Naive thymus-derived CD4-positive, alpha-beta T cell (primary cell): ENCODE results near the gene CELA2B. TPM values are rescaled to one million over a fixed set of nuclear protein-coding genes. Genes with fewer than 3 reads are reported as not detected.

Source experiments
- ATAC-seq: fragments of 150-1000 bp; cut with Tn5 transposase; 2 replicates; pipeline ENCODE4 v1.10.0; 2021; ENCODE audit warnings: mild to moderate bottlenecking, moderate library complexity
- CTCF ChIA-PET: fragments of 350-600 bp; sonication (Branson Sonifier 250); formaldehyde crosslinking; loops from one replicate; lab custom pipeline; 2021; ENCODE audit warnings: antibody characterized with exemption; lab: Charles Lee
- POLR2A ChIA-PET: fragments of 350-600 bp; sonication (Branson Sonifier 250); formaldehyde crosslinking; loops from one replicate; lab custom pipeline; 2021; ENCODE audit warnings: antibody characterized with exemption, inconsistent platforms; lab: Charles Lee
- DNase-seq, 9 donors: peaks; one replicate each; pipeline versions ENCODE4 v3.0.0 to v3.0.0-alpha.2; 2020 to 2022; ENCODE audit warnings: mixed read lengths in 1 of 9
- H3K27ac ChIP-seq: one replicate; pipeline ENCODE4 v1.7.0; 2013; ENCODE audit warnings: mild to moderate bottlenecking, low read depth, low read length, moderate library complexity
- H3K27me3 ChIP-seq, 2 donors: one replicate each; pipeline ENCODE4 v1.7.0; 2013; ENCODE audit warnings: low read length in 2 of 2, mild to moderate bottlenecking in 2 of 2, moderate library complexity in 2 of 2; ENCODE audit not compliant: control insufficient read depth in 2 of 2, insufficient read depth in 2 of 2
- H3K36me3 ChIP-seq, 3 experiments: 1 replicate in 2 of 3; 2 replicates in 1 of 3; pipeline ENCODE4 v1.7.0; 2013; ENCODE audit warnings: low read length in 3 of 3, mild to moderate bottlenecking in 3 of 3, moderate library complexity in 1 of 3; ENCODE audit not compliant: insufficient read depth in 3 of 3, control insufficient read depth in 2 of 3
- H3K4me1 ChIP-seq, 2 donors: one replicate each; pipeline ENCODE4 v1.7.0; 2013; ENCODE audit warnings: low read length in 2 of 2, mild to moderate bottlenecking in 2 of 2, moderate library complexity in 1 of 2; ENCODE audit not compliant: control insufficient read depth in 2 of 2, insufficient read depth in 2 of 2
- H3K4me3 ChIP-seq: 2 replicates; pipeline ENCODE4 v1.7.0; 2013; ENCODE audit warnings: mild to moderate bottlenecking, low read length
- H3K9me3 ChIP-seq, 3 experiments: 1 replicate in 2 of 3; 2 replicates in 1 of 3; pipeline ENCODE4 v1.7.0; 2013; ENCODE audit warnings: low read length in 3 of 3; ENCODE audit not compliant: control insufficient read depth in 2 of 3
- H3K27ac Mint-ChIP-seq, 9 donors: one replicate each; pipeline ENCODE4 v1.8.0; 2020 to 2022; ENCODE audit warnings: mixed read lengths in 9 of 9, mild to moderate bottlenecking in 8 of 9, moderate library complexity in 5 of 9, inconsistent platforms in 2 of 9
- H3K27me3 Mint-ChIP-seq, 5 donors: one replicate each; pipeline ENCODE4 v1.8.0; 2021 to 2022; ENCODE audit warnings: mixed read lengths in 5 of 5, mild to moderate bottlenecking in 1 of 5
- H3K36me3 Mint-ChIP-seq, 5 donors: one replicate each; pipeline ENCODE4 v1.8.0; 2020 to 2022; ENCODE audit warnings: mixed read lengths in 5 of 5, mild to moderate bottlenecking in 3 of 5, inconsistent platforms in 1 of 5
- H3K4me1 Mint-ChIP-seq, 7 donors: one replicate each; pipeline ENCODE4 v1.8.0; 2020 to 2022; ENCODE audit warnings: mixed read lengths in 7 of 7, mild to moderate bottlenecking in 3 of 7, inconsistent platforms in 1 of 7
- H3K4me3 Mint-ChIP-seq, 10 donors: one replicate each; pipeline ENCODE4 v1.8.0; 2020 to 2022; ENCODE audit warnings: mild to moderate bottlenecking in 10 of 10, mixed read lengths in 10 of 10, moderate library complexity in 6 of 10, inconsistent platforms in 2 of 10
- H3K9me3 Mint-ChIP-seq, 11 donors: one replicate each; pipeline ENCODE4 v1.8.0; 2020 to 2022; ENCODE audit warnings: mixed read lengths in 11 of 11, mild to moderate bottlenecking in 4 of 11, inconsistent platforms in 1 of 11, moderate library complexity in 1 of 11
- intact Hi-C, 2 donors: fragments of 100-400 bp; cut with micrococcal nuclease; formaldehyde crosslinking; loops; one replicate each; pipeline ENCODE4 v1.15.1; 2023
- polyA plus RNA-seq, 2 donors: library from polyadenylated mRNA; unstranded; fragments of 300-500 nt; fragmentation: Illumina TruSeq; gene quantifications; one replicate each; pipeline ENCODE4 v1.2.3, GENCODE V29; 2021
- total RNA-seq, 6 experiments: library from RNA in 5 of 6; stranded (reverse) in 5 of 6; gene quantifications; 1 replicate in 5 of 6; 2 replicates in 1 of 6; pipeline ENCODE4 v1.2.3 and lab custom pipeline; 2021 to 2026

Gene CELA2B
- total and polyA plus RNA-seq, 7 experiments from 2014 or later = not detected

DNA sequence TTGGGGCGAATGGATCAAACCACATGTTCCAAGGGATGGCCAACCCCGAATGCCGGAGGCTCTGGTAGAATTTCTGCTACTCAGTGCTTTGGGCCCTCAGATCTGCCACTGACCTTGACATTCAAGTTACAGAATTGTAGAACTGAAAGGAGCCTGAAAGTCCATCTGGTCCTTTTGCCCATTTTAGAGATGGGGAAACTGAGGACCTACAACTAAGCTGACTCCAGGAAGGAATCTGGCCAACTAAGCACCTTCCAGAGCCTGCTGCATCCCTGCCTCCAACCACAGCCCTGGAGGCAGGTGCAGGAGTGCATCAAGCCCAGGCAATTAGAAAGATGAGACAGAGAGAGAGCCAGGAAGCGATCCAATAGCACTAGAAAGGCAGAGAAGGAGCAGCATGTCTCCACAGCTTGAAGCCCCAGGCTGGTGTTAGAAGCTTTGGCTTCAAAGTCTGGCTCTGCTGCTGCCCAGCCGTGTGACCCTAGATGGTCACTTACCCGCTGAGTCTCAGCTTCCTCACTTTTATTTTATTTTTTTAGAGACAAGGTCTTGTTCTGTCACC lies 38.9 kb upstream of the CELA2B start:
- no peaks in the 10 kb centered on the region for H3K36me3 Mint-ChIP-seq
- no peaks in the 10 kb centered on the region for H3K9me3 Mint-ChIP-seq
- intact Hi-C loops = loop anchor here in 1 of 2 donors (10.0 kb wide), 2 partner anchors 52 to 312 kb away; no protein-coding TSS in a partner anchor
- Histone ChIP-seq H3K27me3 (no peaks in the 10 kb centered on the region), H3K9me3 (no peaks in the 10 kb centered on the region), H3K36me3 (no peaks in the 10 kb centered on the region), H3K4me1 (no peaks in the 10 kb centered on the region), H3K4me3 (no peak overlapping the region), H3K27ac (no peak overlapping the region)
- ATAC-seq (no peak), DNase-seq (no peak)
- no peak overlapping the region for H3K4me3 Mint-ChIP-seq
- POLR2A ChIA-PET = interaction anchor here (0.7 kb wide), 1 partner anchor 112 kb away, joined by 3 read pairs; no protein-coding TSS in a partner anchor
- no peaks in the 10 kb centered on the region for H3K27me3 Mint-ChIP-seq
- H3K4me1 Mint-ChIP-seq = peaks cover 0 to 2% (median 0%) of the 10 kb centered on the region in 7 donors
- H3K27ac Mint-ChIP-seq = no peak overlapping the region
- CTCF ChIA-PET = interaction anchor here (2.7 kb wide), 1 partner anchor 113 kb away, joined by 8 read pairs; no protein-coding TSS in a partner anchor

DNA sequence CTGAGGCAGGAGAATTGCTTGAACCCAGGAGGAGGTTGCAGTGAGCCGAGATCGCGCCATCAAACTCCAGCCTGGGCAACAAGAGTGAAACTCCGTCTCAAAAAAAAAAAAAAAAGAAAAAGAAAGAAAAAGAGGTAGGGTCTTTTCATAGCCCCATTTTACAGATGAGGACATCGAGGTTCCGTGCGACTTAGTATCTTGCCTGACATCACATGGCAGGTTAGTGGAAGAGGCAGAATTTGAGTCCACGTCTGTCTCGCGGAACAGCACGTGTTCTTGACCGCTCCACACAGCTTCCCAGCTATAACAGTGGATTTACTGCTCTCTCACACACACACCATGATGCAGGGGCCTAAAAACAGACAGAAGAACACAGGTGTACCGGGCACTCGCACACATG lies 36.6 kb upstream of the CELA2B start:
- H3K4me1 Mint-ChIP-seq = peaks cover 0 to 2% (median 0%) of the 10 kb centered on the region in 7 donors
- no peaks in the 10 kb centered on the region for H3K36me3 ChIP-seq
- H3K27me3 Mint-ChIP-seq = peaks cover 0 to 7% (median 0%) of the 10 kb centered on the region in 5 donors
- H3K27me3 ChIP-seq = no peaks in the 10 kb centered on the region
- H3K4me3 Mint-ChIP-seq = no peak overlapping the region
- ChIA-PET CTCF (no interaction called here), POLR2A (no interaction called here)
- H3K27ac ChIP-seq = no peak overlapping the region
- no peaks in the 10 kb centered on the region for H3K9me3 ChIP-seq
- no peak for ATAC-seq
- no peaks in the 10 kb centered on the region for H3K36me3 Mint-ChIP-seq
- H3K9me3 Mint-ChIP-seq = no peaks in the 10 kb centered on the region
- no peak for DNase-seq
- H3K27ac Mint-ChIP-seq = no peak overlapping the region
- intact Hi-C loops = loop anchor here in 1 of 2 donors (10.0 kb wide), 2 partner anchors 55 to 315 kb away; no protein-coding TSS in a partner anchor
- H3K4me1 ChIP-seq = no peaks in the 10 kb centered on the region
- no peak overlapping the region for H3K4me3 ChIP-seq

DNA sequence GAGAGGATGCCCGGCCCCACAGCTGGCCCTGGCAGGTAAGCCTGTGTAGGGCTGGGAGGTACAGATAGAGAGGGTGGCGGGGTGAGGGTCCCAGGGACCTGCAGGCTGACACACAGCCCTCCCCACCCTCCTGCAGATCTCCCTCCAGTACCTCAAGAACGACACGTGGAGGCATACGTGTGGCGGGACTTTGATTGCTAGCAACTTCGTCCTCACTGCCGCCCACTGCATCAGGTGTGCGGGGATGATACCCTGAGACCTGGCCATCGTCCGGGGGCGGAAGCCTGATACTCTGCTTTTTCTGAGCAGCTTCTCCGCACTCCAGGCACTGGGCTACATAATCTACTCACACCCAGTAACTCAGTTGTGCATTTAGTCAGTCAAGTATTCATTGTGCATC lies 35.5 kb upstream of the CELA2B start:
- no peak overlapping the region for H3K4me3 ChIP-seq
- ChIA-PET CTCF (interaction anchor here (1.1 kb wide), 1 partner anchor 48 kb away, joined by 10 read pairs; no protein-coding TSS in a partner anchor), POLR2A (no interaction called here)
- no peaks in the 10 kb centered on the region for H3K4me1 ChIP-seq
- no peak for DNase-seq
- no peaks in the 10 kb centered on the region for H3K36me3 Mint-ChIP-seq
- H3K27me3 Mint-ChIP-seq = peaks cover 0 to 11% (median 0%) of the 10 kb centered on the region in 5 donors
- ATAC-seq = no peak
- H3K9me3 Mint-ChIP-seq = no peaks in the 10 kb centered on the region
- H3K9me3 ChIP-seq = no peaks in the 10 kb centered on the region
- no peaks in the 10 kb centered on the region for H3K27me3 ChIP-seq
- H3K36me3 ChIP-seq = no peaks in the 10 kb centered on the region
- no peak overlapping the region for H3K27ac ChIP-seq
- no peak overlapping the region for H3K27ac Mint-ChIP-seq
- peaks cover 0 to 4% (median 0%) of the 10 kb centered on the region in 7 donors for H3K4me1 Mint-ChIP-seq
- intact Hi-C loops = no loop called here
- no peak overlapping the region for H3K4me3 Mint-ChIP-seq

DNA sequence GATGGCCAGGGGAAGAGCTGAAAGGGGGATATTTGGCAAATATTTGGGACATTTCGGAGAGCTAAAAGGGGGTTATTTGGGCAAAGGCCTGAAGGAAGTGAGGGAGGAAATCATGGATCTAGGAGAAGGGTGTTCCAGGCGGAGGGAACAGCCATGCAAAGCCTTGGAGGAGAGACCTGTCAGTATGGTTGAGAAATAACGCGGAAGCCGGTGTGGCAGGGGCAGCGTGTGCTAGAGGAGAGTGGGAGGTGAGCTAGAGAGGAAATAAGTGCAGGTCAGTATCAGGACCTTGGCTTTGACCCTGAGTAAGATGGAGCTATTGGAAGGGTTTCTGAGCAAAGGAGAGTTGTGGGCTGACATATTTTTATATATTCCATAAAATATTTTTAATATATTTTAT lies 34.7 kb upstream of the CELA2B start:
- Mint-ChIP-seq H3K4me1 (peaks cover 0 to 5% (median 3%) of the 10 kb centered on the region in 7 donors), H3K36me3 (no peaks in the 10 kb centered on the region), H3K9me3 (no peaks in the 10 kb centered on the region), H3K27ac (no peak overlapping the region), H3K4me3 (no peak overlapping the region), H3K27me3 (peaks cover 4 to 18% (median 6%) of the 10 kb centered on the region in 5 donors)
- DNase-seq (no peak), ATAC-seq (no peak)
- ChIA-PET CTCF (interaction anchor here (1.1 kb wide), 1 partner anchor 49 kb away, joined by 10 read pairs; no protein-coding TSS in a partner anchor), POLR2A (no interaction called here)
- Histone ChIP-seq H3K27me3 (no peaks in the 10 kb centered on the region), H3K9me3 (no peaks in the 10 kb centered on the region), H3K4me3 (no peak overlapping the region), H3K4me1 (no peaks in the 10 kb centered on the region), H3K27ac (no peak overlapping the region), H3K36me3 (no peaks in the 10 kb centered on the region)
- intact Hi-C loops = no loop called here

DNA sequence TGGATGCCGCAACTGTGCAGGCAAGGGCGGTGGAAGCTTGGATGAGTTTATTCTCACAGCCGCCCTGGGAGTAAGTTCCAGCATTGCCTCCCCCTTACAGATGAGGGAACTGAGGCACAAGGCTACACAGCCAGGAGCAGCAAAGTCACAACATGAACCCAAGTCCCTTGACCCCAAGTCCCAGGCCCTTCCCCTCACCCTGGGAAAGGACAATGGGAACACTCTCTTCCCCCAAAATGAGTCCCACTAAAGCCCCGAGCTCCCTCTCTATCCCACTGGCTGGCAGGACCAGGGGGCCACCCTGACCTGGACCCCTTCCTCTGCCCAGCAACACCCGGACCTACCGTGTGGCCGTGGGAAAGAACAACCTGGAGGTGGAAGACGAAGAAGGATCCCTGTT lies 33.8 kb upstream of the CELA2B start:
- ATAC-seq (no peak), DNase-seq (no peak)
- no peaks in the 10 kb centered on the region for H3K9me3 Mint-ChIP-seq
- H3K9me3 ChIP-seq = no peaks in the 10 kb centered on the region
- peaks cover 0 to 5% (median 3%) of the 10 kb centered on the region in 7 donors for H3K4me1 Mint-ChIP-seq
- H3K4me1 ChIP-seq = no peaks in the 10 kb centered on the region
- H3K27ac Mint-ChIP-seq = peak overlapping the region in 1 of 9 donors; percentile 74
- no peaks in the 10 kb centered on the region for H3K27me3 ChIP-seq
- no peak overlapping the region for H3K4me3 Mint-ChIP-seq
- H3K36me3 Mint-ChIP-seq = no peaks in the 10 kb centered on the region
- ChIA-PET POLR2A (no interaction called here), CTCF (no interaction called here)
- intact Hi-C loops = no loop called here
- H3K4me3 ChIP-seq = no peak overlapping the region
- H3K36me3 ChIP-seq = no peaks in the 10 kb centered on the region
- H3K27ac ChIP-seq = no peak overlapping the region
- peaks cover 5 to 18% (median 6%) of the 10 kb centered on the region in 5 donors for H3K27me3 Mint-ChIP-seq

DNA sequence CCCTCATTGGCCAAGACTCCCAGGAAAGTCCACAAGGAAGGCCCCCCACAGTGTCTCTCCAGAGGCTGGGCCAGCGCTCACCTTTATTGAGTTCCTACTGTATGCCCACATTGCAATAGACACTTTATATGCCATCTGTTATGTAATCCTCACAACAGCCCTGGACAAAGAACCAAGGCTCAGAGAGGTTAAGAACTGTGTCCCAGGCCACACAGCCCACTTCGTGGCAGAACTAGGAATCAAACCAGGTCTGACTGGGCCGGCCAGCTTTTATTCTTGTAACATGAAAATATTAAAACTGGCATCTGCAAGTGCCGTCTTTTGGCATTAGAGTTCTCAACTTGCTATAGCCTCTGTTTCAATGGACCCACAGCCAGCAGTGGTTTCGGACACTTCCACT lies 33.1 kb upstream of the CELA2B start:
- Mint-ChIP-seq H3K36me3 (no peaks in the 10 kb centered on the region), H3K4me1 (peaks cover 0 to 5% (median 3%) of the 10 kb centered on the region in 7 donors), H3K4me3 (no peak overlapping the region)

DNA sequence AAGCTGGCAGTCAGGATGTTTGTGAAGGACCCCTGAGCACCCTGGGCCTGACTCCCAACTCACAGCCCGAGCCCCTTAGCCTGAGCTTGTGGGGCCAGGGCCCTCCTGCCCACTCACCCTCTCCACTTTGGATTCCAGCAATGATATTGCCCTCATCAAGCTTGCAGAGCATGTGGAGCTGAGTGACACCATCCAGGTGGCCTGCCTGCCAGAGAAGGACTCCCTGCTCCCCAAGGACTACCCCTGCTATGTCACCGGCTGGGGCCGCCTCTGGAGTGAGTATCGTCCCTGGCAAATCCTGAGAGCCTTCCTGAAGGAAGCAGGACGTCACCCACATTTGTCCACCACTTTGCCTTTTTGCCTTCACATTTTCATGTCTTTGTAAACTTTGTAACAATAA lies 32.6 kb upstream of the CELA2B start:
- H3K27me3 Mint-ChIP-seq = peaks cover 6 to 18% (median 10%) of the 10 kb centered on the region in 5 donors
- DNase-seq (no peak), ATAC-seq (no peak)
- no peaks in the 10 kb centered on the region for H3K27me3 ChIP-seq
- H3K9me3 ChIP-seq = no peaks in the 10 kb centered on the region
- H3K4me3 Mint-ChIP-seq = no peak overlapping the region
- intact Hi-C loops = no loop called here
- no peak overlapping the region for H3K4me3 ChIP-seq
- peaks cover 0 to 5% (median 3%) of the 10 kb centered on the region in 7 donors for H3K4me1 Mint-ChIP-seq
- no peak overlapping the region for H3K27ac Mint-ChIP-seq
- ChIA-PET CTCF (no interaction called here), POLR2A (no interaction called here)
- no peaks in the 10 kb centered on the region for H3K9me3 Mint-ChIP-seq
- H3K4me1 ChIP-seq = no peaks in the 10 kb centered on the region
- H3K36me3 Mint-ChIP-seq = no peaks in the 10 kb centered on the region
- H3K36me3 ChIP-seq = no peaks in the 10 kb centered on the region
- H3K27ac ChIP-seq = no peak overlapping the region

More for the DNA sequence above, 33.1 kb upstream of the CELA2B start:
- no peak overlapping the region for H3K27ac Mint-ChIP-seq
- intact Hi-C loops = no loop called here
- H3K4me1 ChIP-seq = no peaks in the 10 kb centered on the region
- peaks cover 6 to 18% (median 9%) of the 10 kb centered on the region in 5 donors for H3K27me3 Mint-ChIP-seq
- no peaks in the 10 kb centered on the region for H3K27me3 ChIP-seq
- ATAC-seq (no peak), DNase-seq (no peak)
- no peaks in the 10 kb centered on the region for H3K9me3 ChIP-seq
- H3K9me3 Mint-ChIP-seq = no peaks in the 10 kb centered on the region
- H3K4me3 ChIP-seq = no peak overlapping the region
- CTCF ChIA-PET = no interaction called here
- H3K27ac ChIP-seq = no peak overlapping the region
- POLR2A ChIA-PET = no interaction called here
- no peaks in the 10 kb centered on the region for H3K36me3 ChIP-seq
